ENCODE data around the gene TMEM271.
"Not testable (repeated sequence)": the region's sequence is repeated elsewhere in the genome, so short reads cannot be mapped to it uniquely, and the experiment has no call there.

TMEM271 gene

DNA sequence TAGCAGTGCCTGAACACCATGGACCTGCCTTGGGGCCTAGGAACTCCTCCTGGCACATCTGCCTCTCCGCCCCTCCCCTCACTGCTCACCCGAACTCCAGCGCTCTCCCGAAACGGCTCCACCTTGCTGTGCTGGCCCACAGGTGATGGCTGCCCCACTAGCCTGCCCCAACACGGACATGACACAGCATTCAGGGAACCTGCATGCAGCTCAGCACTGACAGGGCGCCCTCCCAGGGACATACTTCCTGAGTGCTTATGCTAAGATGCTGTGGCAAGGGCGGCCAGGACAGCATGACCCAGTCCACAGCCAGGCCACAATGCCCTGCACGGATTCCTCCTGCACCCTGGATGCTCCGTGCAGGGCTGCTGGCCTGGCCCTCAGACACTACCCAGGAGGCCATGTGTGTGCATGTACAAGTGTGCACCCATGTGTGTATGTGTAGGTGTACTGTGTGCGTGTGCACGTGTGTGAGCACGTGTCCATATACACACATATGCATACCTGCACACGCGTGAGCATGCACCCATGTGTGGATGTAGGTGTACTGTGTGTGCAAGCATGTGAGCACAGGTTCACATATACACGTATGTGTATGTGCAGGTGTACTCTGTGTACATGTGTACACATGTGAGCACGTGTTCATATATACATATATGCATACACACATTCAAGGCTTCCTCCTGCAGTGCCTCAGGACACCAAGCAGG lies 6.0 kb downstream of the TMEM271 start:
- in situ Hi-C loops (cut with MboI; ENCODE audit: low sequenced_read_pairs) = no loop called here
- no peak for DNase-seq (ENCODE audit: low spot score in 2 of 2)
- H3K36me3 ChIP-seq (replicated peaks) = no peaks in the 10 kb centered on the region
- no peak overlapping the region for H3K4me3 ChIP-seq
- H3K27me3 ChIP-seq (ENCODE audit: low read depth) = peaks cover 7% of the 10 kb centered on the region; the same call in 1 of the 2 replicates
- no peaks in the 10 kb centered on the region for H3K9me3 ChIP-seq
- H3K4me1 ChIP-seq = no peaks in the 10 kb centered on the region

GRCh38 chr4:568962-569361 lies 7.1 kb downstream of the TMEM271 start:
- Histone ChIP-seq H3K36me3 (replicated peaks) (no peaks in the 10 kb centered on the region), H3K4me1 (no peaks in the 10 kb centered on the region), H3K4me3 (no peak overlapping the region), H3K27me3 (ENCODE audit: low read depth) (peaks cover under 1% of the 10 kb centered on the region; the same call in 1 of the 2 replicates), H3K9me3 (no peaks in the 10 kb centered on the region)
- in situ Hi-C loops (cut with MboI; ENCODE audit: low sequenced_read_pairs) = no loop called here
- DNase-seq (ENCODE audit: low spot score in 2 of 2) = no peak

GRCh38 chr4:568351-568652 lies 7.8 kb downstream of the TMEM271 start:
- no peaks in the 10 kb centered on the region for H3K9me3 ChIP-seq
- no peaks in the 10 kb centered on the region for H3K4me1 ChIP-seq
- in situ Hi-C loops (cut with MboI; ENCODE audit: low sequenced_read_pairs) = no loop called here
- DNase-seq (ENCODE audit: low spot score in 2 of 2) = no peak
- no peaks in the 10 kb centered on the region for H3K36me3 ChIP-seq (replicated peaks)
- no peak overlapping the region for H3K4me3 ChIP-seq
- H3K27me3 ChIP-seq (ENCODE audit: low read depth) = no peaks in the 10 kb centered on the region

DNA sequence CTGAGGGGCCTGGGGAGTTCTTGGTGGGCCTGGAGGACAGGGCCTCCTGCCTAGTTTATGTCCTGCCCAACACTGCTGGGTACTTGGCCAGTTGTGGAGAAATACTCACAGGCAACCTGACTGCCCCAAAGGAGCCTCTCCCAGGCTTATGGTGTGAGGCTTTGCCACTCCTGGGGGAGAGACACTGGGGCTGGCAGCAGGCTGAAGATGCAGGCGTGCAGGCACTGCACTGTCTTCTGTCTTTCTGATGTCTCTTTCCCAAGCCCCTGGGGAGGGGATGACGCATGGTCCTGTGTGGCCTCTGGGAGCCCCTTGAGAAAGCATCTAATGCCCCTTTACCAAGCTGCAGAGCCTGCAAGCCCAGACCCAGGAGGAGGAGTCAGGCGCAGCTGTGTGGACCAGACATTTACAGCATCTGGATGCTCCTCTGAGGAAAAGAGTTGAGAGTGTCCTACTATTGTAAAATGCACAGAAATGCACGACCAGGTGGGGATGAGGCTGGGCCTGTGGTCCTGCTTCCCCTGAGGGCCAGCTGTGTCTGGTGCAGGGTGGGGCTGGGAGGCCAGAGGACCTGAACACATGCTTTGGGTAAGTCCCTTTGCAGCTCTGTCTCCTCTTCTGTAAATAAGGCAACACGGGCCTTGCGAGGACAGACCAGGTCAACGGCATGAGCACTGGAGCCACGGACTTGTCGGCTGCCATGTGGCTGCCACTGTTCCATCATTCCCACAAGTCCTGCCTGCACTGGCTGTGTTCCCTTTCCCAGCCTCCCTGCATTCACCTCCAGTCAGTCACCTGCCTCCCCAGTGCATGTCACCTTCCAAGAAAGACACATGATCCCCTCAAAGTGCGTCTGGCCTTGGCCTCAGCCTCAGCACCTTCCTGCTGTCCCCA lies 8.4 kb downstream of the TMEM271 start:
- no peaks in the 10 kb centered on the region for H3K9me3 ChIP-seq
- in situ Hi-C loops (cut with MboI; ENCODE audit: low sequenced_read_pairs) = no loop called here
- no peak overlapping the region for H3K4me3 ChIP-seq
- H3K36me3 ChIP-seq (replicated peaks) = no peaks in the 10 kb centered on the region
- no peaks in the 10 kb centered on the region for H3K4me1 ChIP-seq
- no peak for DNase-seq (ENCODE audit: low spot score in 2 of 2)
- no peaks in the 10 kb centered on the region for H3K27me3 ChIP-seq (ENCODE audit: low read depth)

- in situ Hi-C loops (cut with MboI; ENCODE audit: low sequenced_read_pairs) = no loop called here
- DNase-seq (ENCODE audit: low spot score in 2 of 2) = no peak
- Histone ChIP-seq H3K4me3 (no peak overlapping the region), H3K36me3 (replicated peaks) (no peaks in the 10 kb centered on the region), H3K4me1 (no peaks in the 10 kb centered on the region), H3K27me3 (ENCODE audit: low read depth) (no peaks in the 10 kb centered on the region), H3K9me3 (no peaks in the 10 kb centered on the region)
Observed at GRCh38 chr4:566508-567295, 9.4 kb downstream of the TMEM271 start.

- Histone ChIP-seq H3K9me3 (no peaks in the 10 kb centered on the region), H3K27me3 (ENCODE audit: low read depth) (no peaks in the 10 kb centered on the region), H3K4me1 (no peaks in the 10 kb centered on the region), H3K4me3 (no peak overlapping the region), H3K36me3 (replicated peaks) (no peaks in the 10 kb centered on the region)
- DNase-seq (ENCODE audit: low spot score in 2 of 2) = no peak
- in situ Hi-C loops (cut with MboI; ENCODE audit: low sequenced_read_pairs) = no loop called here
Observed at GRCh38 chr4:566035-566434, 10.1 kb downstream of the TMEM271 start.

DNA sequence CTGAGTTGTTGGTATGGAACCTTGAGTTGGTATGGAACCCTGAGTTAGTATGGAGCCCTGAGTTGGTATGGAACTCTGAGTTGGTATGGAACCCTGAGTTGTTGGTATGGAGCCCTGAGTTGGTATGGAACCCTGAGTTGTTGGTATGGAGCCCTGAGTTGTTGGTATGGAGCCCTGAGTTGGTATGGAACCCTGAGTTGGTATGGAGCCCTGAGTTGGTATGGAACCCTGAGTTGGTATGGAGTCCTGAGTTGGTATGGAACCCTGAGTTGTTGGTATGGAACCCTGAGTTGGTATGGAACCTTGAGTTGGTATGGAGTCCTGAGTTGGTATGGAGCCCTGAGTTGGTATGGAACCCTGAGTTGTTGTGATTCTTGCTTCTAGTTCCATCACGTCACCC lies 10.5 kb downstream of the TMEM271 start:
- H3K9me3 ChIP-seq; DNase-seq (ENCODE audit: low spot score in 2 of 2); H3K4me3 ChIP-seq; in situ Hi-C loops (cut with MboI; ENCODE audit: low sequenced_read_pairs); H3K36me3 ChIP-seq (replicated peaks); H3K4me1 ChIP-seq; H3K27me3 ChIP-seq (ENCODE audit: low read depth): not testable (repeated sequence)

DNA sequence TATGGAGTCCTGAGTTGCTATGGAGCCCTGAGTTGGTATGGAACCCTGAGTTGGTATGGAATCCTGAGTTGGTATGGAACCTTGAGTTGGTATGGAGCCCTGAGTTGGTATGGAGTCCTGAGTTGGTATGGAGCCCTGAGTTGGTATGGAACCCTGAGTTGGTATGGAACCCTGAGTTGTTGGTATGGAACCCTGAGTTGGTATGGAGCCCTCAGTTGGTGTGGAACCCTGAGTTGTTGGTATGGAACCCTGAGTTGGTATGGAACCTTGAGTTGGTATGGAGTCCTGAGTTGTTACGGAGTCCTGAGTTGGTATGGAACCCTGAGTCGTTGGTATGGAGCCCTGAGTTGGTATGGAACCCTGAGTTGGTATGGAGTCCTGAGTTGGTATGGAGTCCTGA lies 13.6 kb downstream of the TMEM271 start:
- H3K9me3 ChIP-seq; DNase-seq (ENCODE audit: low spot score in 2 of 2); in situ Hi-C loops (cut with MboI; ENCODE audit: low sequenced_read_pairs); H3K4me1 ChIP-seq; H3K27me3 ChIP-seq (ENCODE audit: low read depth); H3K36me3 ChIP-seq (replicated peaks); H3K4me3 ChIP-seq: not testable (repeated sequence)

DNA sequence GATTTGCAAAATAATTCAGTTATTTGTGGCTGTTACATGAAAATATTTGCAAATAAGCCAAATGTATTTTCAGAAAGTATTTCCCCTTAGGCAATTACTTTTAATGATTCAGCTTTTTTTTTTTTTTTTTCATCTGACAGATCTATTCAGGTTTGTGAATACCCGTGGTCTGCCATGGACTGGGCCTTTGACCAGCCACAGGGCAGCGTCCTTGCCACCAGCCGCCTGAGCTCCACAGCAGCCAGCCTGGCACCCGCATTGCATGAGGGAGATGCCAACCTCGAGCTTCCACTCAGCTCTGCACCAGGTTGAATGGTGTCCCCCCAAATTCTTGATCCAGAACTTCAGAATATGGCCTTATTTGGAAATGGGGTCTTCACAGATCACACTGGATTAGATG lies 14.7 kb downstream of the TMEM271 start:
- in situ Hi-C loops (cut with MboI; ENCODE audit: low sequenced_read_pairs) = no loop called here
- H3K4me3 ChIP-seq = no peak overlapping the region

GRCh38 chr4:560731-561291 lies 15.3 kb downstream of the TMEM271 start:
- H3K4me3 ChIP-seq = no peak overlapping the region
- no peaks in the 10 kb centered on the region for H3K9me3 ChIP-seq
- no peaks in the 10 kb centered on the region for H3K27me3 ChIP-seq (ENCODE audit: low read depth)
- no peaks in the 10 kb centered on the region for H3K36me3 ChIP-seq (replicated peaks)
- DNase-seq (ENCODE audit: low spot score in 2 of 2) = no peak
- in situ Hi-C loops (cut with MboI; ENCODE audit: low sequenced_read_pairs) = no loop called here
- H3K4me1 ChIP-seq = no peaks in the 10 kb centered on the region

More for the DNA sequence above, 14.7 kb downstream of the TMEM271 start:
- Histone ChIP-seq H3K9me3 (no peaks in the 10 kb centered on the region), H3K27me3 (ENCODE audit: low read depth) (no peaks in the 10 kb centered on the region), H3K36me3 (replicated peaks) (no peaks in the 10 kb centered on the region), H3K4me1 (no peaks in the 10 kb centered on the region)
- no peak for DNase-seq (ENCODE audit: low spot score in 2 of 2)

- no peaks in the 10 kb centered on the region for H3K36me3 ChIP-seq (replicated peaks)
- in situ Hi-C loops (cut with MboI; ENCODE audit: low sequenced_read_pairs) = no loop called here
- DNase-seq (ENCODE audit: low spot score in 2 of 2) = no peak
- no peaks in the 10 kb centered on the region for H3K4me1 ChIP-seq
- H3K9me3 ChIP-seq = no peaks in the 10 kb centered on the region
- H3K27me3 ChIP-seq (ENCODE audit: low read depth) = no peaks in the 10 kb centered on the region
- H3K4me3 ChIP-seq = no peak overlapping the region
Observed at GRCh38 chr4:560061-560460, 16.0 kb downstream of the TMEM271 start.

GRCh38 chr4:555566-556275 lies 20.4 kb downstream of the TMEM271 start:
- no peak for DNase-seq (ENCODE audit: low spot score in 2 of 2)
- H3K27me3 ChIP-seq (ENCODE audit: low read depth) = peaks cover 4% of the 10 kb centered on the region; the same call in 1 of the 2 replicates
- H3K4me3 ChIP-seq = no peak overlapping the region
- in situ Hi-C loops (cut with MboI; ENCODE audit: low sequenced_read_pairs) = no loop called here
- no peaks in the 10 kb centered on the region for H3K4me1 ChIP-seq
- 0 out of 2 replicates have a peak, but pooled peaks cover 6% of the 10 kb centered on the region for H3K9me3 ChIP-seq
- no peaks in the 10 kb centered on the region for H3K36me3 ChIP-seq (replicated peaks)

DNA sequence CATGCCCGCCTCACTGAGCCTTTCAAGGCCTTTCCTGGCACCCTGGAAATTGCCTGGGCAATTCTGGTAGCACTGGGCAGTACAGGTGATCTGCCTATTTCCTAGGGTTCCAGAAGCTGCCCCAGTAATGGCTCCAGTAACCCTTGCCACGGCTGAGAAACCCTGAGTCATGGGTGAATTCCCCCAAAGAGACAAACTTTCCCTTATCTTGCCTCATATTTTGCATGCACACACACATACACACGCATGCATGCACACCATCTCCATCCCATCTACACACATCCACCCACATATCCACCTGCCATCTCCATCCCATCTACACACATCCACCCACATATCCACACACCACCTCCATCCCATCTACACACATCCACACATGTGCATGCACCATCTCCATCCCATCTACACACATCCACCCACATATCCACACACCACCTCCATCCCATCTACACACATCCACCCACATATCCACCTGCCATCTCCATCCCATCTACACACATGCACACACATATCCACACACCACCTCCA lies 21.2 kb downstream of the TMEM271 start:
- H3K27me3 ChIP-seq (ENCODE audit: low read depth); H3K4me3 ChIP-seq; DNase-seq (ENCODE audit: low spot score in 2 of 2); H3K9me3 ChIP-seq; in situ Hi-C loops (cut with MboI; ENCODE audit: low sequenced_read_pairs); H3K4me1 ChIP-seq; H3K36me3 ChIP-seq (replicated peaks): not testable (repeated sequence)
